Activated CD4-positive, alpha-beta T cell treated with anti-CD3 and anti-CD28 coated beads, Interleukin-2, amount 50 U/mL, for 16 hours (primary cell): ENCODE measurements around the gene CRTAC1.

Experiments used
- DNase-seq: peaks from one replicate; pipeline ENCODE4 v3.0.0-alpha.2; 2020

The CRTAC1 gene

DNA sequence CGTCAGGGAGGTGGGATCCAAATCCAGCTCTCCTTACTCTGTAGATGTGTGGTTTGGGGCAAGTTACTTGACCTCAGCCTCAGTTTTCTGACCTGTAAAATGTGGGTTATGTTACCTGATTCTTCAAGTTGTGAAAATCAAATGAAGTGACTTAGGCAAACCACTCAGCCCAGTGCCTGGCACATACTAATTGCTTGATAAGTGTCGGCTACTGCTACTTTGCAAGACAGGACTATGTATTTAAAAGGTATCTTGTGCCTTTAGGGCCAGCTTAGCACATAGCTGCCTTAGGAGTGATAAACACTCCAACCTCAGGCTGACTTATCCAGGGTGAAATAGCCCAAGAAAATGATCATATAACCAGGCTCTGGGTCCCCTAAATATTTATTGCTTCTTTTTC is 137.9 kb downstream of the CRTAC1 start:
- no peak for DNase-seq

DNA sequence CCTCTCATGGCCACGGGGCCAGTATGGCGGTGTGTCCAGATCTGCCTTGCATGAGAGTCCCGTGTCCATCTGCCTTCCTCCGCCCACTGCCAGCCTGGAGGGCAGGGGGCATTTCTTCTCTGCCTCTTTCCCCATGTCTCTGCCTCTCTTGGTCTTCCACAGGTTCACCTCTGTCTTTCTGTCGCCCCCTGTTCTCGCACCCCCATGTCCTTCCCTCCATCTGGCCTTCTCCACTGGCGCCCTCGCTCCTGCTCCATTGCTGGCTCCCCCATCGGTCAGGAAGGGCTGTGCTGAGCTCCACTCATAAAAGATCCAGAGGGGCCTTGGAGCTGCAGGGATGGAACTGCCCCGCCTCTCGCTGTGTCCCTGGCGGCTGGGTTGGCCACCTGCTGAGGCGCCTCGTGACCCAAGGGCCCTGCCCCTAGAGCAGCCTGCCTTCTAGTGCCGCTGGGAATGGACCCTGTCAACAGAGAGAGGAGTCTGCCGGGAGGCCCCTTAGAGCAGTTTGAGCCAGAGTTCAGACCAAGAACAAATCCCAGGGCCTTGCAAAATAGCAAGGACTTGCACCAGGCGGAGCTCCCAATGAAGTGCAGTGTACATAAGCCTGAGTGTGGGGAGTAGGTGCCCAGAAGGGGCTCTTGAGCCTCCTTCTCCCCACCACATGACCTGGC is 138.8 kb downstream of the CRTAC1 start:
- no peak for DNase-seq

DNA sequence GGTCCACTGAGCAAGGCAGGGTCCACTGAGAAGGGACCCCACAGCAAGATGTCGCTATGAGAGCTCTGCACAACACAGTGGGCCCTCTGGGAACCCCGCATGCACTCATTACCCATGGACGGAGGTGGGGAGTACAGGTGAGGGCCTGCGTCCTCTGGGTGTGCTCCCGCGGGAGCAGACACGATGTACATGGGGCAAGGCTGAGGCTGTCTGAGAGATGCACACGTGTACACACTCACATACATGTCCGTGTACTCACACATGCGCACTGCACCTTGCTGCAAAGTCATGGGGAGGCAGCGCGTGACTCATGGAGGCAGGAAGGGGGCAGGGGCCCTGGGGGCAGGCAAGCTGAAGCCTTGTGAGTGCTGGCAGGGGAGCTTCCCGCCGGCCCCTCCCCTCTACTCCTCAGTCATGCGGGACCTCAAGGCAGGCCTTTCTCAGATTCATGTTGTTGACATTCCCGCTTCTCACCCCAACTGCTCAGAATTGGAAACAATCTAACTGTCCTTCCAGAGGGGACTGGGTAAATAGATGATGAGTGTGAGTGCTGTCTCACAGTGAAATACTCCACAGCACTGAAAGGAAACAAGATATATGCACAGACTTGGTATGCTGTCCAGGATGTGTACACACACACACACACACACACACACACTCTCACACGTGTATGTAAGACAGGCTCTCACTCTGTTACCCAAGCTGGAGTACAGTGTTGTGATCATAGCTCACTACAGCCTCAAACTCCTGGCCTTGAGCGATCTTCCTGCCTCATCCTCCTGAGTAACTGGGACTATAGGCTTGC is 140.8 kb downstream of the CRTAC1 start:
- DNase-seq, result peak; percentile 30

DNA sequence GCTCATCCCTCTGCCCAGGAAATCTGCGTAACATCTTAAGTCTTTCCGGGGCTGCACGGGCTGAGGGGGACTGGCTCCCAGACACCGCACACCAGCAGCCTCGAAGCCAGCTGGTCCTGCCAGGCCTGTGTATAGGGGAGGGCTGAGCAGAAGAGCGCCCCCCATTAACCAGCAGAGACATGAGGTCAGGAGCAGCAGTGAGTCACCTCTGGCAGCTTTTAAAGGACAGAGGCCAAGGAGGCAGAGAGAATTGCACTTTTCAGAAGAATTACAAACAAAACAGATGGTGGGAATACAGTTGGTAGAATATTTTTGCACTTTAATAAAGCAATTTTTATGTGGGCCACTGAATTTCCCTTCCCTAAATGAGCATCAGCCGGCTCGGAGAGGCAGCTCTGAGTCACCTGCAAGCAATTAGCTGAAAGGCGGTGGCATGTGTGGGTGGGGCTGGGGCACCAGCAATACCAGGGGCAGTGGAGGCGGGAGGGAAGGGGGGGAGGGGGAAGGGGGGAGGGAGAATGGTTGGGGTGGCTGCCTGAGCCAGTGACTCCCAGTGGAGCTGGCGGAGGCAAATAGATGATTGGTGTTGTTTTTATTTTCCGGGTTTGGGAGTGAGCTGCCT is 141.7 kb downstream of the CRTAC1 start:
- DNase-seq, result peak; percentile 21

DNA sequence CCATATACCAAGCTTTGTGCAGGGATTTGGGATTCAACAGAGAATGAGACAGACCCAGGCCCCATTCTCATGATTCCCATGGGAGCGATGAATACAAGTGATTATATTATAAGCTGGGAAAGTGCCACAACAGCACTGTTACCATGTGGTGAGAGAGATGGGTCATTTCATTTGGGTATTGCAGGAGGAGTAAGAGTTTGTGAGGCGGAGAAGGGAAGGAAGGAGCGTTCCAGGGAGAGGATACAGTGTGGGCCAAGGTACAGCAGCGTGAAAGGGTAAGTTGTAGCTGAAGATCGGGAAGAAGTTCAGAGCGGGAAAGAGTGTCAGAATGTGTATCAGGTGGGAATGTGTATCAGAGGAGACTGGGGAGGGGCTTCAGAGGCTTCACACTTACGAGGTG is 142.3 kb downstream of the CRTAC1 start:
- DNase-seq, result no peak

DNA sequence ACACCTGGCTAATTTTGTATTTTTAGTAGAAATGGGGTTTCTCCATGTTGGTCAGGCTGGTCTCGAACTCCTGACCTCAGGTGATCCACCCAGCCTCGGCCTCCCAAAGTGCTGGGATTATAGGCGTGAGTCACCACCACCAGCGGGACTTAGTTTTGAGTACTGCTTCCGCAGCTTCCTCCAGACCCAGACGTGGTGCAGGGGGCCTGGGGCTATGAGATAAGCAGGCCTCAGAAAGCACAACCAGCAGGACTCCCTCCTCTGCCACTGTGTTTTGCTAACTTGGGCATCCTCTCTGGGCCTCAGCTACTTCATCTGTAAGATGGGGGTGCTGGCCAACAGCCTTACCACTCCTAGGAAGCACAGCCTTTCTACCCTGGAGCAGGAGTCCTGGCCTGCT is 143.0 kb downstream of the CRTAC1 start:
- no peak for DNase-seq

DNA sequence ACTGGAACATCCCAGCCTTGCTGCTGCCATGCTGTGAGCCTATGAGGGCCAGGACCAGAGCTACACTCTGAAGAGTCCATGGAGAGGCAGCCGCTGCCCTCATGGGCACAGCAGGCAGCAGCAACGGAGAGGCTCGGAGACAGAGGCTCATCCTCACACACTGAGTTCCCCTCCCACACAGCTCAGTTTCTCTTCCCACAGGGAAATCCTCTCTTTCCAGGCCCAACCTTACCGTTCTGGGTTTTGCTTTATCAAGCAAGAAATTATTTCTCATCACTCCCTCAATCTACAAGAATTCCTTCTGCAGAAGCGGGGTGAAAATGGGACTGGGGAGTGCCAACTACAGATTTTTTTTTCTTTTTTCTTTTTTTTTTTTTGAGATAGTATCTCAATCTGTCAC is 144.1 kb downstream of the CRTAC1 start:
- no peak for DNase-seq

DNA sequence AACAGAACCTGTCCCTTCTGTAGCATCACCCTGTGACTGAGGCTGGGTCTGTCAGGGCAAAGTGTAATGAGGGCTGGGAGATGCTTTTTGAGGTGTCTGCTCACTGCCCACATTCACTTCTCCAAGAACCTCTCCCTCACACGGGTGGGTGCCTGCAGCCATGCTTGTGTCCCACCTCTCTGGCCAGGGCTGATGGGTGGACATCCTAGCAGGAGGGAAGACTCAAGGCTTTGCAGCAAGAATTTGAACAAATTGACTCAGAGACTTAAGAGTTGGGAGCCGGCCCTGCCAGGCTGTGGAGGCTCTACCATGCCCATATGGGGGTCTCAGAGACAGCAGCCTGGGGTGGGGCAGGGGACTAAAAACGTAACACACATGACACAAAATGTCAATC is 147.3 kb downstream of the CRTAC1 start:
- DNase-seq, result no peak

DNA sequence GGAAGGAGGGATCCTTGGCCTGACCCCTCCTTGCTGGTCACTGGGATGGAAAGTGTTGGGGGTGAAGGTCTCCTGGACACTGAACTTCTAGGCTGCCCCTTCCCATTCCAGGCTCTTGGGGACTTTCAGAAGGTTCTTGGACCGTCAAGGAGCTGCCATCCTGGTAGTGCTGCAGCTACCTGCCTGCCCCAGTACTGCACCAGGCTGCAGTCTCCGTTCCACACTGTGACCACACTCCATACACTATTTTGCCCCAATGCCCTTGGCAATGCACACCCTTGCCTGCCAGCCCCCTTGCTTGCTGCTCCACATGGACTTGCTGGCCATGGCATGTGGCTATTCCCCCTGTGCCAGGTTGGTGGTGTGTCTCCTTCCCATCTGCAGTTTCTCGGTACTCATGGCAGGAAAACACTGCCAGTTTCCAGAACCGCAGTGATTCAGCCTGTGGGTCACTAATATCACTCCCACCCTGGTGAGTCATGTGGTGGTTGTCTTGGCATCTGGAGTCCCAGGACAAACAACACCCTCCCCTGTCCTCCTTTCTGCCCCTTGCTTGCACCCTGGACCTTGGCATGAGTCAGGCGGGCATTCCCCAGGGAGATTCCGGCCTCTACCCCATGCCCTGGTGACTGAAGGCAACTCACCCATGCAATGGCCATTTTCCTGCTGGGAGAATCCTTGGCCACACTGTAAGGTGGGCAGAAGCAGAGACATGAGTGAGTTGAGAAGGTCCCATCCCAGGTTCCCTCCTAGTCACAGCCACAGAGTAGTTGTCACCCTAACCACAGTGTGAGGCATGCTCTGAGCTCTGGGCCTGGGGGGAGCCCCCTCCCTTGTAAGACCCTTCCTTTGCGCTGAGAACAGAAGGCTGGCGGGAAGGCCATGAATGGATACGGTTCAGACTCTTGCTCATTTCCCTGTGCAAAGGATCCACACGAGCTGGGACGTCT is 148.0 kb downstream of the CRTAC1 start:
- no peak for DNase-seq

DNA sequence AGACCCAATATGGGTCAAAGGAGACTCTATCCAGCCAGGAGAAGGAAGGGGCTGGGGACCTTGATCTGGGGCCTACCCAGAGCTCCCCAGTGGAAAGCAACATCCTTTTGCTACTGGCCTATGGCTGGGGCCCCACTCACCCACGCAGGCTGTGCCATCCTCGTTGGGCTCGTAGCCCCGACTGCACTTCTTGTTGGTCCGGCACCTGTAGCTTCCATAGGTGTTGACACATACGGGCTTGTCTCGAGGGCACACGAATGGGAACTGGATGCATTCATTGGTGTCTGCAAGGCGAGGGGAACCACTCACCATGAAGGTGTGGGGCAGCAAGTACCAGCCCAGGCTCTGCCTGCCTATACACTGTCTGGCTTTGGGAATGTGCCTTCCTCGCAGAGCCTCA is 150.3 kb downstream of the CRTAC1 start:
- DNase-seq, result no peak

DNA sequence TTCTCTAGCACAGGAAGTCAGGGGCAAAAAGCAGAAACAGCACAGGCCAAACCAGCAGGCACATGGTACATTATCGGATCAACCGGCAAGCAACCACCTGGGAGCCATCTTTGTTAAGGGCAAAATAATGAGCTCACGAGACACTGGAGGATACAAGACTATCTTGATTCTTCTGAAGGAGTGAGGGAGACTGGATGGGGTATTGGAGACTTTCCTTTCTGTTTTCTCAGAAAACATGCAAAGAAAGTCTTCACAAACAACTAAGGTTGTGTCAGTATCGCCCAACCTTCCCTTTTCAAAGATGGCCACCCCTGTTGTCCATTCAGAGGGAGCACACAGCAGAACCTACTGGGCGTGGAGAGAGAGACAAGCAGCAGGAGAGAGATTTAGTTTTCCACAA is 151.2 kb downstream of the CRTAC1 start:
- no peak for DNase-seq

DNA sequence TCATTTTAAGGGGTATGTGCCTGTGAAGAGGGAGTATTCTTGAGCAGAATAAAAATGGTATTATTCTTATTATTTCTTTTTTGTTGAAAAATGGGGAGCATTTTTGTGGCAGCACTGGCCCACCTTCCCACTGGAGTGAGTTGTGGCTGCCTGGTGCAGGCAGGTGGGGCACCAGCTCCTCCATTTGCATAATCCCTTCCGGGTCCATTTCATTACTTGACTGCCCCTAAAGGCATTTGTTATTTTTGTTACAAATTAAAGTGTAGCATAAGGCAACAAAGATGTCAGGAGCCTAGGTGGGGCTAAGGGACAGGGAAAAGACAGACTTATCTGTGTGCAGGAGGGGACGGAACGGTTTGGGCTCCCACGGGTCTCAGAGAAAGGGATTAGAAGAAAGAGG is 154.0 kb downstream of the CRTAC1 start:
- DNase-seq, result no peak

DNA sequence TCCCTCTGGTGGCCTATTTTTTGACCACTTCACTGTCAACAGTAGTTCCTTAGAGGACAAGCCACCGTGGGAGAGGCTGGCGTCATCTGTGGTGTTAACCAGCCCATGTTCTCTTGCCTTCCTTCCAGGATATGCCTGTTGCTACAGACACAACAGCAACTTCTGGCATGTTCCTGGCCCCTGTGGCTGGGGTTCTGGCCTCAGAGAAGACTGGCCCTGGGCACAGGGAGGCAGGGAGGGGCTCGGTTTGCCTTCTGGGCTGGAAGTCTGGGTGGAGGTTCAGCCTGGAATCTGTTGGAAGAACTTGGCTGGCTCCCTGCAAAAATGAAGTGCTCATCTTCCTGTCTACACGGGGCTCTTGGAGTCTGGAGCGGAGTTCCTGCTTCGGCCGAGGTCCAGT is 155.0 kb downstream of the CRTAC1 start:
- no peak for DNase-seq

DNA sequence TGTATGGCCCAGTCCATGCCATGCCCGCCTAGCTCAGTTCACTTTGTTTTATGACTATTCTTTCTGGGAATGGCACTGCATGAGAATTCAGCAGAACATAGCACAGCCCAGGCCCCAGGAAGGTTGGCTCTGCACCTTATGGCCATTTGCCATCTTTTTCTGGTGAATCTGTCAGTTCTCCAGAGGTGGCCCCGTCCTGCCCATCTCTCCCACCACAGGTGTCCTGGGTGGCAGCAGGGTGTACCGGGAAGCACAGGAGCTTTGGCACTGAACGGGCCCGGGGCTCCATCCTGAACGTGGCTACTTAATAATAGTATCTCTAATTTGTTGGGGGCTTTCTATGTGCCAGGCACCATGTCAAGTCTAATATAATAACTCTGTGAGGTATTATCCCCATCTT is 156.1 kb downstream of the CRTAC1 start:
- no peak for DNase-seq

DNA sequence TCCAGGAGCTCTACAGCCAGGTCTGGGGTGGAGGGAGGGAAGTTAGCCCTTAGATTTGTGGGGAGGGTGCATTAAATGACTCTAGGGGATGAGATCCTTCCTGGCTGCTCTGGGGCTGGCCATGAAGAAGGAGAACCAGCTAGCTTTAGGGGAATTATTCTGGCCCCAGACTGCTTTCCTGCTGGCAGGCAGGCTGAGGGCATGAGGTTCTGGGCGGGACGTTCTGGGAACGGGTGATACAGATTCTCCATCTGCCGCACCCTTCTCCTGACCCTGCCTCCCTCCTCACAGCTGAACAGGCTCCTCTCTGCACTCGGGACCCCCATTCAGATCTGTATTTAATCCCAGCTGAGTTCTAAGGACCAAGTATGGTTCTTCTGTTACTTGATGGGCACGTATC is 156.9 kb downstream of the CRTAC1 start:
- no peak for DNase-seq

DNA sequence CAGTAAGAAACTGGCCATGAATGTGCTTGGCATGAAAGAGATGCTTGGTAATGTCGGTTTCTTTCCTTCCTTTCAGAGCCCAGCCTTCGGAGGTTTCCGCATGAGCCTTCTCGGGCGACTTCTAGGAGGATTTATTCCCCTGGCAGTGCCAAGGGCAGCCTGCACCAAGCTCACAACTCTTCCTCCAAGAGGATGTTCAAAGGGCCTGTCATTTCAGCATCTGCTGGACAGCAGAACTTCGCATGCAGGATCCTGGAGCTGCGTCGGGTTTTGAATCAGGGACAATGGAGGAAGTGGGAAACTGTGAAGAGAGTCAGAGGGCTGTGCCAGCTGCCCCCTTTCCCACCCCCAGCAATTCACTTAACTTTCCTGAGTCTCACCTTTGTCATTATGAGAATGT is 159.4 kb downstream of the CRTAC1 start:
- DNase-seq, result no peak

DNA sequence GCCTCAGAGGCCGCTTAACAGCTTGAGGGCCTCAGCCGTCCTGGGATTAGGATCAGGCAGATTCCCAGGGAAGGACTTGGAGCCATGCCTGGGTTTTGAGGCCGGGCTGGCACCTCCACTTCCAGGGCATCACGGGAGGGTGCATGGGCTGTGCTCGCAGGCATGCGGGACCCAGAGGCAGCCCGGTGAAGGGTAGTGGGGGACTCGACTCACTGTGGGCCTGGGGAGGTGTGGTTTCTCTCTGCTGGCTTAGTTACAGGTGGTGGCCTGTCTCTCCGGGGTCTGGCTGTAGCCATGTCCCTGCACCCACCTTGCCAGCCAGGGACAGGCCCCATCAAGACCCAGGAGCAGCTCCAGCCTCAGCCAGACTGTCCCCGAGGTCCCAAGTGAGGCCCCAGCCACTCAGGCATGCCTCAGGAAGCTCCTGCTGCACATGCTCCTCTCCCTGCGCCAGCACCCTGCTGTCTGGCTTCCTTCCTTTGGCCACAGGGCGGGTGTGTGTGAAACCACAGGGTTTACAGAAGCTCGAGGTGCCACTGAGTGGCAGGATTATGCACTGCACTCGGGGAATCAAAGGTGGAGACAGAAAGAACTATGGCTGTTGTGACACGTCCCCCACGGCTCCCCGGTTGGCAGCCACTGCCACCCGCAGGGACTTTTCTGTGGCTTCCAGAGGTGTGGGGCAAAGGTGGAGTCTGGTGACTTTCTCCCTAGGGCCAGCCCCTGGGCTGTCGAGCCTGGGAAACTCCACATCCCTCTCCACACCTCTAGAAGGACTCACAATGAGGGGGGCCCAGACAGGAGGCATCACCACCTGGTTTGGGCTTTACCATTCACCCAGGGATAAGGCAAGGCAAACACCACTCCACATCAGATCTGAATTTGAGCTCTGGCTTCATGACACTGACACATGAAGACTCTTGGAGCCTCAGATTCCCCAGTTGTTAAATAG is 161.1 kb downstream of the CRTAC1 start:
- DNase-seq, result peak; percentile 94

DNA sequence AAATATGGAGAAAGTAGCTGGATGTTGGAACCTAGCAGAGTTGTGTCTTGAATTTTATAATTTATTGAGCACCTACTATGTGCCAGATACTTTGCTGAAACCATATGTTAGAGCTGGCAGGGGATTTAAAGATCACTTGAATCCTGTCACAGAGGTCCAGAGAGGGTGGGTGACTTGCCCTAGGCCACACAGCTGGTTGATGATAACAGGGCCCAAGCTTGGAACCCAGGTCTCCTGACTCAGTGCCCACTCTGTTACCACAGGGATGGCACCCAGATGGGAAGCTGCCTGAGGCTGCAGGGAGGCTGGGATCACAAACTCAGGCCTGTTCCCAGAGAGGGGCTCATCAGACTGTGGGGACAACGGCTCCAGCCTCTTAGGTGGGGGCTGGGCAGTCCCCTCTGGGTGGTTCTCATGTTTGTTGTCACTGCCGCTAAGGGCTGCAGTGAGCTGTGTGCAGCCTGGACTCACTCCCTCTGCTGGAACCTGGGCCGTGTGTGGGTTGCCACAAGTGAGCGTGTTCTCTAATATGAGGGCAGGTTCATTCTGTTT is 162.2 kb downstream of the CRTAC1 start:
- DNase-seq, result no peak

DNA sequence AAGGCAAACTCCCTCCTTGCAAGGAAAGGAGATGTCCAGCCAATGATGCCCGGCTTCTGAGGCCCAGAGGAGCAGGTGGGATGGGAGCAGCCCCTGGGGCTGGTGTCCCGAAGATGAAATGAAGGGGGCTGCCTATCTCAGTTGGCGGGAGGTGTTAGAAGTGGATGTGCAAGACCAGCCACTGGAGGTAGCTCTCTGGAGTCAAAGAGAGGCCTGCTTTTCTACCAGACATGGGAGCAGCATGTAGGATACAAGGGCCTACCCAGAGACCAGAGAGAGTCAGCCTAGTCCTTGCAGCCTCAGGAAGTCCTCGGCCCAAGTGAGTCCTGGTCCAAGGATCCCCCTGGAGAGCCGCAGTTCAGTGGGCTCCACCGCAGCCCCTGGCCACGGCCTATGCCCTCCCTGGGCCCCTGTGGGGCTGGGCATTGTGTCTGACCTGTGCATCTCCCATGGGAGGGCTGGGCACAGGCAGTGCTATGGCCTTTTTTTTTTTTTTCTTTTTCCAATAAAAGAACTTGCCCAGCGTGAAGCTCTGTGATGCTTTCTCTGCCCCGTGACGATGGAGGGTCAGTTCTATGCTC is 163.1 kb downstream of the CRTAC1 start:
- DNase-seq, result no peak

DNA sequence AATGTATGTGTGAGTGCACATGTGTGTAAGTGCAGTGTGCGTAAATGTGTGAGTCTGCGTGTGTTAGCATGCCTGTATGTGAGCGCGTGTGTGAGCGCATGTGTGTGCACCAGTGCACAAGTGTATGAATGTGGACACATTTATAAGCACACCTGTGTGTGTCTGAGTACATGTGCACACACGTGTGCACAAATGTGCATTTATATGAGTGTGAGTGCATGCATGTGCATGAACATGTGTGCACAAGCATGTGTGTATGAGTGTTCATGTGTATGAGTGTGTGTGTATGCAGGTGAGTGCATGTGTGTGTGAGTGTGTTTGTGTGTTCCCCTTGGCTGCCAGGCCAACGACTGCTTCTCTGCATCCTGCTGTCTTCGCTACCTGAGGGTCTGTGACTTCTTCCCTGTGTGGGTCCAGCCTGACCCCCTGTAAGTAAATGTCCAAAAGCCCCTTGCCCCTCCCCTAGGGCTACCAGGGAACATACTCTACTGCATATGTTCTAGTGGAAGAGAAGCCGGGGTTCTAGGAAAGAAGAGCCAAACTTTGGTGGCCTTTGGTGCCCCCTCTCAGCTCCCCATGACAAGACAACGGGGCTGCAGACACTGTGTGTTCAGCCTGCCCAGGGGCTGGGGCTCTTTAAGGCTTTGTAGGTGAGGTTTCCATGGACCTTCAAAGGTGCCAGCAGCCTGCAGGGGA is 163.7 kb downstream of the CRTAC1 start:
- no peak for DNase-seq

DNA sequence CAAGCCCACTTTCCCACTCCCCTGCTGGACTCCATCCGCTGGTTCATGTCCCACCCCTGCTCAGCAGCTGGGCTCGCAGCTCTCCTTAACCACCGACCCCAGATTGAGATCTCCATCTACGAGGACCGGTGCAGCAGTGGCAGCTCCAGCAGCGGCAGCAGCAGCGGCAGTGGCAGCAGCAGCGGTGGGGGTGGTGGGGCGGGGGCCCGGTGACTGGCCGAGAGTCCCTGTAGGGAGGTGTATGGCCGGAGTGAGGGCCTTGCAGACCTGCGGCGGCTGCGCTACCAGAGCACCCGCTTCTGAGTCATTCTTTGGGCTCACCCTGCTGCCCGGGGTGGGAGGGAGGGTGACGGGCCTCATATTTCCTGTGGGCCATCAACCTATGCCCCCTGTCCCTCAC is 164.9 kb downstream of the CRTAC1 start:
- no peak for DNase-seq
